NCI-H2227 treated with DMSO at 0.1 percent for 48 hours (cell line): Measurements from ENCODE around the gene NRXN3.

Experiments used
- DNase-seq: peaks from one replicate; lab custom pipeline; 2025; lab: John Stamatoyannopoulos, UW

The NRXN3 gene

DNA sequence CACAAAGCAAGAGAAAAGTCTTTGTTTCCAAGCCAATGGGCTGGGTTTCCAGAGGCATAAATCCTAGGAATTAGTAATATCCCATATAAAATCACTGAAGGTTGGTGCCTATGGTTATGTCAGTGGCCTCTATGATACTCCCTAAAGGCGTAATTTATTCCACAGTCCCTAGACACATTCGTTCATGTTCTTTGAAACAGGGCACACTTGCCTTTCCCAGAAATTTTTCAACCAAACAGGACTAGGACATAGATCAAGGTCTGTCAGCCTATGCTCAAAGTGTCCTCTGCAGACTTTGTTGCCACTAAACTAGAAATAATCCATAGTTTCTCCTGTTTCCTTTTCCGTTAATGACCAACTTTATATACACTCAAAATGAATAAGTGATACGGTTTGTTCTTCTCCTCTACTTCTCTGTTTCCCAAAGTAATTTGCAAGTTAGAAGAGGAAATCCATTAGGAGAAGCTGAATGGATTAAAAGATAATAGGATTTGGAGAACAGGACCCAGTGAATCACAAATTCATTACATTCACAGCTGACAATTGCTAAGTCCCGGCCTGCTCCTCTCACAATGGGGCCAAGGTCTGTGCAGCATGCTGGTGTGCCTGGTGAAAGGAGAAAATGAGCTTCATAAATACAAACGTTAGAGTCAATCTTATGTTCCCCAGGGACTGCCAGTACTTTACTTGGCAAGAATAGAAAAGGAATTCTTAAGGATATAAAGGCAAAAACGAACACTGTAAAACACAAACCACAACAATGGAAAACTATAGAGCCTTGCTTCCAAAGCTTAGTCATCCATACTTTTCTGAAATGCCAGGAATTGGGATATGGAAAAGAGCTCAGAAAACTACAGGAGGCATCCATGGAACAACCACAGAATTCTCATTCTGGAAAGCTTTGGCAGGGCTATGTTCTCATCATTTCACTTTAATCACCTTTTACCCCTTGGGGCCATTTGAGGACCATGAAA, 966.2 kb downstream of the NRXN3 start:
- DNase-seq: no peak

DNA sequence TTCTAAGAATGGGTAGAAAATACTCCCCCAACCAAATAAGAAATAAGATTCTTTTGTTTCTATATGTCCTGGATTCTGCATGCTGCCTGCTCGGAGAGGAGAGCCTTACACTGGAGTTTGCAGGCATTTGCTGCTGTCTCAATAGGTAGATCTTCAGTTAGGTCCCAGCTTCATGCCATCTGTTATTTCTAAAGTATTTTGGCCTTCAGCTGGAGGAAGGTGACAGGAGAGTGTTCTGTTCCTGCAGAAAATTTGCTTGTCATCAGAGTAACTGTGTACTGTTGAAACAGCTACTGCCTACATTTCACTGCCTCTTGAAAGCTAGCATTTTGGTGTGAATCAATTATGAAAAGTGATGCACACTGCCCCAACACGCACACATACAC, 966.9 kb downstream of the NRXN3 start:
- DNase-seq: no peak

DNA sequence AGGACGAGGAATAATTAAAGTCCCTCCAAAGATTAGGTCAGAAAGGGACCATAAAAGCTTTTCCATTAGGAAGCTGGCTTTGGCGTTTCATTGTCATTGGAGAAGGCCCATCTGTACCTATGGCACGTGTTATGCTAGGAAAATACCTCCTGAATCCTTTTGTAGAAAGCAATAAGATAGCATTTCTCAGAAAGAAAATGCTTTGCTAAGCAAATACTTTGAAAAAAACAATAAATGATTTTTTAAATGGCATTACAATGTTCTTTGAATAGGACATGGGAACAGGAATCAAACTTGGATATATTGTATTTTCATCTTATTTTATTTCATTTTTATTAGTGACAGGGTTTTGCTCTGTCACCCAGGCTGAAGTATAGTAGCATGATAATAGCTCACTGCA, 967.7 kb downstream of the NRXN3 start:
- no peak for DNase-seq

GRCh38 chr14:79144896-79145295, 974.7 kb downstream of the NRXN3 start:
- no peak for DNase-seq

DNA sequence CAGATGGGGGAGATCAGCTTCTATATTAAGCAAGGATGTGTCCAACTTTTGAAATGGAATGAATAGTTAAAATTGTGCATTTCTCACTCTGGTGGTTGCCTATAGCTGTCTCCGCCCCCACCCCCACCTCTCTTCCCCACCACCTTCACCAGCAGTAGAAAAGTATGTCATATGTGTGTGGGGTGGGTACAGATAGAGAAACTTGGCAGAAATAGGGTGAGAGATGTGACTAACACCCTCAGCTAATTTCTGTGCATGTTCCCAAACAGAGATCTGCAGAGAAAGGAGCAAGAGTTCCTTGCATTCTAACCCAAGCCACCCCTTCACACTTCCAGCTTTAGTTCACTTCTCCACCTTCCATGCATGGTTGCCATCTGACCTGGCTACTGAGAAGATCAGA, 980.1 kb downstream of the NRXN3 start:
- no peak for DNase-seq

DNA sequence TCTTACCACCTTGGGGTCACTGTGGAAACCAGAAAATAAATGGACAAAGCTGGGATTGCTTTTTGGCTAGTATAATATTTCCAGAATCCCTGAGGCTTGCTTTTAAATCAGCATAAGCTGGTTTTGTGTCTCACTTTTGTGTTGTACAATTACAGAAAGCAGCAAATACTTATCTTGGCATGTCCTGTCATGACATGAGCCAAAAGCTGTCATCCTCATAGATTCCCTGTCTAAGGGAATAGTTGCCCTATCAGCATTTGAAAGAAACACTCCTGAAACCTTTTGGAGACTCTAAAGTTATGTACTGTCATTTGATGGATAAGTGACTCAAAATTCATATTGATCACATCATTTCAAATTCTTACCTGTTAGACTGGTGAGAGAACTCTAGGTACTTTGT, 987.2 kb downstream of the NRXN3 start:
- DNase-seq: no peak

- DNase-seq: no peak
Measured at GRCh38 chr14:79161571-79161970, 991.4 kb downstream of the NRXN3 start.

- DNase-seq: no peak
Measured at GRCh38 chr14:79162833-79163232, 992.7 kb downstream of the NRXN3 start.

- no peak for DNase-seq
Measured at GRCh38 chr14:79165471-79166090, 995.4 kb downstream of the NRXN3 start.

GRCh38 chr14:79166171-79166570, 996.0 kb downstream of the NRXN3 start:
- DNase-seq: no peak

DNA sequence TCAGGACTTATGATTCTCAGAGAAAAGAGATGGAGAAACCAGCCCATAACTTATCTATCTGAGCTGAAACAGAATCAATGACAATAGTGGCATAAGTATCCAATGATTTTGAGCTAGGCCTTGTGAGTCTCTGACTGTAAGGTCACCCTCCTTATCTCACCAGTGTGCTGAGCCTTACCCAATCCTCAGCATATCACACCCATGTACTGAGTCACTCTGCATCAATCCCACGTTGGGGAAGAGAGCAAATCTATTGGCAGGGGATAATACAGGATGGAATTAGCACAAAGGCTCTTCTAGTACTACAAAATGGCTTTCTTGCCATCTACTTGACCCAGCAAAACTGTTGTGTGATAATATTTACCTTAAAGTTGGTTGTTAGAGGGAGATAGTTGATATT, 997.8 kb downstream of the NRXN3 start:
- DNase-seq: no peak

GRCh38 chr14:79175671-79176070, 1005.5 kb downstream of the NRXN3 start:
- DNase-seq: no peak

DNA sequence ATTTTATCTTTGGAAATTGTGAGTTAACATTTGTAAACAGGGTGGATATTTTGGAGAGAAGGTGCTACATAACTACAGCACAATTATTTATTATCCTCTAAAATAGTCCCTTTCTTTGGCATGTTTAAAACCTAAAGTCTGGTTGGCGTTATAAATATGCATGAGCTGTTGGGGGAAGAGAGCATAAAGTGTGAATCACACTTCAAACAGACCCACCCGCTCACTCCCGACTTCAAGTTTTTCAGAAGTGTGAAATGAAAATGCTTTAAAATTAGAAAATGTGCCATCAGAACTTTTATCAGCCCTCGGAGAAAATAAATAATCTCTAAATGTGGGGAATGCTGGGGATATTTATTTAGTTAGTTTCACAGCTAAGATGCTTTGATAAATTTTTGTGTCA, 1006.9 kb downstream of the NRXN3 start:
- no peak for DNase-seq

DNA sequence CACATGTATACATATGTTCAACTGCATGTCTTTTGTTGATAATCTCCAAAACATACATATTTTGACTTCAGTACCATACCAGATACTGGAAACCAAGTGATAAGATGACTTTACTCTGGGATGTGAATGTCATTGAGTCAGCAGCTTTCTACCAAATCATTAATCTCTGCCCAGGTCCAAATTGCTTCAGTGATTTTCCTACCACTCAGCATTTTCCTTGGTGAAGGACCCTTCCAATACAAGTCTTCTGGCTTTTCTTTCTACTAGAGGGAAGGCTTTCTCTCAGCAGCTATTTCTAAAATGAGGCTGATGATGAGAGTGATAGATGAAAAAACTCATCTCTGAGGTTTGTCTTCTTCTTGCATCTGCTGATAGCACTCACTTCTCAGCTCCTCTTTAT, 1008.5 kb downstream of the NRXN3 start:
- no peak for DNase-seq

DNA sequence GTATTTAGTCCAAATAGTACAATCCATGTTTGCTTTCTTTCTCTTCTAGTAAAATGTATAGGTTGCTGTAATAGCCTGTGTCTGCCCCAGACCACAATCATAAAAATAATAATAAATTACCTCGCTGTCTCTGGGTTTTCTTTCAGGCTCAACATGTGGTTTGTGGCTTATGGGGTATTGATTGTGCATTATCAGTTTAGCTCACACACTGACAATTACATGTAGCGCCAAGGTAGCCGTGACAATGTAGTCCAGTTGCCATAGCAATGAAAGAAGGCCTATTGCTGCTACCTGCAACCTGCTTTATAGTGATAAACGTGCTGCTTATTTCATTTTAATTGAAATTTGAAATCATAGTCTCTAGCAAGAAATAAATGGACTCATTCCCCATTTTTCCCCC, 1009.8 kb downstream of the NRXN3 start:
- DNase-seq: no peak

DNA sequence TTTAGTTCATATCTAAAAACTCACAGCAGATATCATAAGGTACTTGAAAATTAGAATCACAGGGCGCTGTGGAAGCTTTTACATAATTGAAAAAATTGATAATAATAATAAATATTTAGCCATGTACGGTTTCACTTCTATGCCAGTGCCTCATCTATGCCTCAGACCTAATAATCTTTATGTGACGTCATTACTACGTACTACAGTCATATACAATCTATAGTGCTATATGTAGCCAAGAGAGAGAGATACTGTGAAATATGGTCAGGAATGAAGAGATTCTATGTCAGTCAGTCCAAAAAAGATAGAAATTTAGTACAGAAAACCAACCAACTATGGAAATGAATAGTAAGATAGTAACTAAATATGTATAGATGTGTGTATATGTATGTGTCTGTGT, 1010.5 kb downstream of the NRXN3 start:
- no peak for DNase-seq

DNA sequence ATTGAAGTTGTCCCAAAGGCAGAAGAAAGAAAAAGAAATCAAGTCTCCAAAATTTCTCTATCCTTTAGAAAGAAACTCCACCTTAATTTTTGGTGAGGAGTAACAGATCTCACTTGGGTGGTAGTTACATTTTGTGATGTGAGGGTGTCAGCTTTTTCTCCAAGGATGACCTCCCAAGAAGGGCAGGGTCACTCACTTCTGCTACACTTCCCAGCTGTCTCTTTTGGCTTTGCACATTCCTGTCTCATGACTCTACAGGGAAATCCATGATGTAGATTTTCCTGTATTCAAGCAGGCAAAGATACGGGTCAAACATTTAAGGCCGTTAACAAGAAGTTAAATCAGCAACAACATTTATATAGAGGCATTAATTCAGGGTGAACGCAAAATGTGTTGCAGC, 1016.4 kb downstream of the NRXN3 start:
- no peak for DNase-seq

DNA sequence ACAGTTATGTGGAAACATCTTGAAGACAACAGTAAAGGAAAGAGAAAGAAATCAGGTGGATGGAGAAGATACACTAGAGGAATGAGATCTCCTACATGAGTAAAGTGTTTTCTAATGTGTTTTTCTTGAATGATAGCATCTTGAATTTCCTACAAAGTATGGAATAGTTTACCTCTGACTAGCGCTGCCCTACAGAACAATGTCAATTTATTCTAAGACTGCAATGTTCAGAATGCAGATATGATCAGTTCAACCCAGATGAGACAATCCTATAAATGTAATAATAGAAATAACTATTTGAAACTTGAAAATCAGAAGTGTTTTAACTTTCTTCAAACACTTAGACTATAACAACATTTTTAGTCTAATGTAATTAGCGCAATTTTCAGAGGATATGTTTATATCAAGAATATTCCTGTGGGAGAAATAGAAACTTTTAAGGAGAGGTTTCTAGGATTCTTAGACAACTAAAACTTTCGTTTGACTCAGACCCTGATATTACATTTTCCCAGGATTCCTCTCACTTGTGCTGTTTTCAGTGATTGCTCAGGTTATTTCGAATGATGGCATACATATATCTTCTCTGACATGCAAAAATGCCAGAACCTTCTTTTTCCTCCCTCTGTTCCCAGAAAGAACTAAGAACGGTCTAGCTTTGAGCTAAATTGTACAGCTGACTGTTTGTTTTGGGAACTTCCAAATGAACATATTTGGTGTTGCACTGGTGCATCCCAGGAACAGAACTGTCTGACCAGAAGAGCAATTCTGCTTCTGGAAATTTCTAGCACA, 1023.7 kb downstream of the NRXN3 start:
- DNase-seq: no peak

DNA sequence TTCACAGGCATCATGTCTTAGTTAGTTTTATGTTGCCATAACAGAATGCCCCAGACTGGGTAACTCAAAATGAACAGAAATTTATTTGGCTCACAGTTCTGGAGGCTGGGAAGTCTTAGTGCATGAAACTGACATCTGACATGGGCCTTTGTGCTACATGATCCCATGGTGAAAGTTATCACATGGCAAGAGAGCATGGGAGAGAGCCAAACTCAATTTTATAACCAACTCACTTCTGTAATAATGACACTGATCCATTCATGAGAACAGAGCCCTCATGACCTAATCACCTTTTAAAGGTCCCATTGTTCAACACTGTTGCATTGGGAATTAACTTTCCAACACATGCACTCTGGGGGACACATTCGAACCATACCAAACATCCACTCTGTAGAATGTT, 1026.0 kb downstream of the NRXN3 start:
- DNase-seq: no peak

GRCh38 chr14:79197516-79197915, 1027.3 kb downstream of the NRXN3 start:
- DNase-seq: no peak

- no peak for DNase-seq
Measured at GRCh38 chr14:79199217-79199616, 1029.0 kb downstream of the NRXN3 start.

DNA sequence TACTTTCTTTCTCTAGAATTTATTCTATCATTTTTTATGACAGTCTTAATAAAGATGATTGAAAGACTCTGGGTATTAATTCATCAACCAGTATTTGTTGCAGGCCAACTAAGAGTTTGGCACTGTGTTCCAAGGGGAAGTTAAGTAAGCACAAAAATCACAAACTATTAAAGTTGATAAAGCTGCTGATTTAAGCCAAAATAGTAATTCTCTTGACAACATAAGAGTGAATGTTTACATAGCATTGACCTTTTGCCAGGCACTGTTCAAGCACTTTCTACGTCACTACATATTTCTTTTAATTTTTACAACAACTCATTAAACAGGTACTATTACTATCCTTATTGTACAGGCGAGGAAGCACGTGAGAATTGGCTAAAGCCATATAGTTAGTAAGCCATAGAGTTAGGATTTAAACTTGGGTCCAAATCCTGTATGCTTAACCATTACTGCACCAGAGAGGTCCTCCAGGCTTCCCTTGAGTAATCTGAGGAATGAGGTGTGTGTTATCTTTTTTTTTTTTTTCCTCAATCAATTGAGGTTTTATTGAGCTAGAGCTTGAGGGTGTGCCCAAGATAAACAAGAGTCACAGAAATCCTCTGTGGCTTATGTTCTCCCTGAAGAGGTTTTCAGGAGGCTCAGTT, 1031.5 kb downstream of the NRXN3 start:
- DNase-seq: no peak
